ENCODE results near the gene MKNK2. TPM values are rescaled to one million over a fixed set of nuclear protein-coding genes. Genes with fewer than 3 reads are reported as not detected.
"Not testable (repeated sequence)": the region's sequence is repeated elsewhere in the genome, so short reads cannot be mapped to it uniquely, and the experiment has no call there.

MKNK2 gene
- total RNA-seq, 4 donors from 2014 or later = 126 to 265 (median 152) TPM

- Histone ChIP-seq H3K27ac (peak overlapping the region in 3 of 4 donors; percentile 68 to 90 (median 71)), H3K9me3 (no peaks in the 10 kb centered on the region), H3K4me3 (peak overlapping the region in 1 of 4 donors; percentile 6), H3K36me3 (peaks cover 0 to 32% (median 0%) of the 10 kb centered on the region in 3 donors), H3K27me3 (no peaks in the 10 kb centered on the region), H3K4me1 (peaks cover 0 to 94% (median 59%) of the 10 kb centered on the region in 4 donors)
- TF ChIP-seq, protein P1, sequence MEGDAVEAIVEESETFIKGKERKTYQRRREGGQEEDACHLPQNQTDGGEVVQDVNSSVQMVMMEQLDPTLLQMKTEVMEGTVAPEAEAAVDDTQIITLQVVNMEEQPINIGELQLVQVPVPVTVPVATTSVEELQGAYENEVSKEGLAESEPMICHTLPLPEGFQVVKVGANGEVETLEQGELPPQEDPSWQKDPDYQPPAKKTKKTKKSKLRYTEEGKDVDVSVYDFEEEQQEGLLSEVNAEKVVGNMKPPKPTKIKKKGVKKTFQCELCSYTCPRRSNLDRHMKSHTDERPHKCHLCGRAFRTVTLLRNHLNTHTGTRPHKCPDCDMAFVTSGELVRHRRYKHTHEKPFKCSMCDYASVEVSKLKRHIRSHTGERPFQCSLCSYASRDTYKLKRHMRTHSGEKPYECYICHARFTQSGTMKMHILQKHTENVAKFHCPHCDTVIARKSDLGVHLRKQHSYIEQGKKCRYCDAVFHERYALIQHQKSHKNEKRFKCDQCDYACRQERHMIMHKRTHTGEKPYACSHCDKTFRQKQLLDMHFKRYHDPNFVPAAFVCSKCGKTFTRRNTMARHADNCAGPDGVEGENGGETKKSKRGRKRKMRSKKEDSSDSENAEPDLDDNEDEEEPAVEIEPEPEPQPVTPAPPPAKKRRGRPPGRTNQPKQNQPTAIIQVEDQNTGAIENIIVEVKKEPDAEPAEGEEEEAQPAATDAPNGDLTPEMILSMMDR (IDR thresholded peaks at IDR 0.05) = no peak
- TF ChIP-seq POLR2A (IDR thresholded peaks at IDR 0.05) (no peak), EP300 (IDR thresholded peaks at IDR 0.05) (no peak)
- DNase-seq (ENCODE audit: low spot score in 2 of 2) = no peak
- WGBS, 2 donors = 19 to 31% methylated on average over 2 of the region's 2 CpGs
These were observed 38.6 kb upstream of the MKNK2 start for GRCh38 chr19:2089727-2090053.

DNA sequence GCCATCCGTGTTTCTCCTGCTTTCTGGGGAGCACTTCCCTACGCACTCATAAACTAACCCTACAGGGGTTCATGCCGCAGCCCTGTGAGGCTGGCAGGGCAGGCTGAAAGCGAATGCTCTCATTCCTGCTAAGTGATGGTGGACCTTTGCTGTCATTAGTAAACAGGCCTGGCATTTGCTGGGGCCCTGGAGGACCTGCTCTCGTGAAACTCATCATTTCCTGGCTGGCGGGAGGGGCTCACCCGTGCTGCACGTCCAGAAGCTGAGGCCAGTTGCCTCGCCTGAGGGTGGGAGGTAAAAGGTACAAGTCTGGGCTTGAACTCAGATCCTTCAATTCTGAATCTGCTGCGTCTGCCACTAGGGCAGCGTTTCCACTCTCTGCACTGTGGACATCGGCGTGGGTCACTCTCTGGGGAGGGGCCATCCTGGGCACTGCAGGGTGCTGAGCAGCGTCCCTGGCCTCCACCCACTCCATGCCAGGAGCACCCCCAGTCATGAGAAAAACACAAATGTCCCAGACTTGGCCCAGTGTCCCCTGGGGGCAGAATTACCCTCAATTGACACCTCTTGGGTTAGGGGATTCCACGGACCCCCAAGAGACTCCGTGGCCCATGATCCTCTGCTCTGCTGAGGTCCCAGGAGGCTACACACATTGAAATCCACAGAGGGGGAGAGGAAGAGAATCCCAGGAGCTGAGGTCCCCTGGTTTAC, 38.1 kb upstream of the MKNK2 start:
- Histone ChIP-seq H3K27me3 (no peaks in the 10 kb centered on the region), H3K4me3 (no peak overlapping the region), H3K9me3 (no peaks in the 10 kb centered on the region), H3K4me1 (peaks cover 0 to 94% (median 55%) of the 10 kb centered on the region in 4 donors), H3K27ac (peak overlapping the region in 3 of 4 donors; percentile 68 to 90 (median 71)), H3K36me3 (peaks cover 0 to 37% (median 0%) of the 10 kb centered on the region in 3 donors)
- DNase-seq (ENCODE audit: low spot score in 2 of 2) = no peak
- TF ChIP-seq POLR2A (IDR thresholded peaks at IDR 0.05) = no peak
- TF ChIP-seq, protein P1 (IDR thresholded peaks at IDR 0.05) = no peak
- TF ChIP-seq EP300 (IDR thresholded peaks at IDR 0.05) = no peak
- WGBS, 2 donors = 69 to 73% methylated on average over 11 to 16 of the region's 16 CpGs

GRCh38 chr19:2087621-2088100, 36.6 kb upstream of the MKNK2 start:
- Histone ChIP-seq H3K27ac (peak overlapping the region in 3 of 4 donors; percentile 32 to 77 (median 39)), H3K27me3 (no peaks in the 10 kb centered on the region), H3K36me3 (peaks cover 0 to 43% (median 0%) of the 10 kb centered on the region in 3 donors), H3K4me1 (peaks cover 0 to 94% (median 48%) of the 10 kb centered on the region in 4 donors), H3K9me3 (no peaks in the 10 kb centered on the region), H3K4me3 (no peak overlapping the region)
- TF ChIP-seq, protein P1 (IDR thresholded peaks at IDR 0.05) = no peak
- TF ChIP-seq POLR2A (IDR thresholded peaks at IDR 0.05) (no peak), EP300 (IDR thresholded peaks at IDR 0.05) (no peak)
- 65 to 73% methylated on average over 14 of the region's 14 CpGs for whole genome bisulfite sequencing, 2 donors
- DNase-seq (ENCODE audit: low spot score in 2 of 2) = no peak

DNA sequence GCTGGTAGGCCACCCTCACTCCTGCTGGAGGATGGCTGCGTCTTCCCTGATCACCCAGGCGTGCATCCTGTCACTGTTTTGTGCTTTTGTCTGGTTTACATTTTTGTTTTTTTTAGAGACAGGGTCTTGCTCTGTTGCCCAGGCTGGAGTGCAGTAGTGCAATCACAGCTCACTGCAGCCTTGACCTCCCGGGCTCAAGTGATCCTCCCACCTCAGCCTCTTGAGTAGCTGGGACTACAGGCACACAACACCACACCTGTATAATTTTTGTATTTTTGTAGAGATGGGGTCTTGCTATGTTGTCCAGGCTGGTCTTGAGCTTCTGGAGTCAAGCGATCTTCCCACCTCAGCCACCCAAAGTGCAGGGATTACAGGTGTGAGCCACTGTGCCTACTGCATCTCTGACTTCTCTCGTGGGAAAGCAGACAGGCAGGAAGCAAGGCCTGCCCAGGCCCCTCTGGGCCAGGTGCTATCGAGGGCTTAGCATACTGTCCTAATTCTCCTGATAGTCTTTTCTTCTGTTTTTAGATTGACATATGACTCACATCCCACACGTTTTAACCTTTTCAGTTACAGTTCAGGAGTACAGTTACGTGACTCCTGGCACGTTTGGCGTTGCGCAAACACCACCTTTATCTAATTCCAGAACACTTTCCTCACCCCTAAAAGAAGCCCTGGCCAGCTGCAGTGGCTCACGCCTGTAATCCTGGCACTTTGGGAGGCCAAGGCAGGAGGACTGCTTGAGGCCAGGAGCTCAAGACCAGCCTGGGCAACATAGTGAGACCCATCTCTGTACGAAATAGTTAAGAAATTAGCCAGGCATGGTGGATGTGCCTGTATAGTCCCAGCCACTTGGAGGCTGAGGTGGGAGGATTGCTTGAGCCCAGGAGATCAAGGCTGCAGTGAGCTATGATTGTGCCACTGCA, 35.9 kb upstream of the MKNK2 start:
- WGBS, 2 donors = 76 to 79% methylated on average over 13 of the region's 13 CpGs
- not testable (repeated sequence) for H3K9me3 ChIP-seq; H3K4me3 ChIP-seq; DNase-seq (ENCODE audit: low spot score in 2 of 2); H3K27me3 ChIP-seq
- peak overlapping the region in 2 of 4 donors; percentile 32 to 77 for H3K27ac ChIP-seq
- H3K36me3 ChIP-seq = peaks cover 0 to 48% (median 0%) of the 10 kb centered on the region in 3 donors
- H3K4me1 ChIP-seq = peaks cover 0 to 92% (median 49%) of the 10 kb centered on the region in 4 donors

- Histone ChIP-seq H3K27ac (peak overlapping the region in 3 of 4 donors; percentile 23 to 77 (median 54)), H3K36me3 (peaks cover 0 to 66% (median 0%) of the 10 kb centered on the region in 3 donors), H3K4me1 (peaks cover 0 to 91% (median 39%) of the 10 kb centered on the region in 4 donors), H3K4me3 (peak overlapping the region in 2 of 4 donors; percentile 0 to 51), H3K9me3 (no peaks in the 10 kb centered on the region), H3K27me3 (no peaks in the 10 kb centered on the region)
- TF ChIP-seq, protein P1 (IDR thresholded peaks at IDR 0.05) = no peak
- TF ChIP-seq EP300 (IDR thresholded peaks at IDR 0.05) (peak in 1 of 2 donors; percentile 55), POLR2A (IDR thresholded peaks at IDR 0.05) (no peak)
- DNase-seq (ENCODE audit: low spot score in 2 of 2) = peak in 1 of 2 donors; percentile 60
- WGBS, 2 donors = 76% methylated on average over 28 of the region's 28 CpGs
These were observed 34.1 kb upstream of the MKNK2 start for GRCh38 chr19:2084993-2085720.
